CD4-positive, alpha-beta T cell treated with Interleukin-10 for 1 hour (primary cell): Measurements from ENCODE around the gene RHOT1.
"Not testable (repeated sequence)": the region's sequence is repeated elsewhere in the genome, so short reads cannot be mapped to it uniquely, and the experiment has no call there.

ENCODE experiments used
- DNase-seq: peaks from one replicate; pipeline ENCODE4 v3.0.0-alpha.2; 2020

The RHOT1 gene

GRCh38 chr17:32142038-32142856 lies at the start of gene RHOT1:
TSS of gene RHOT1 (plus strand) at chr17:32142502. CDS start at chr17:32142693, 191 bp downstream.
- DNase-seq: peak; percentile 82

- DNase-seq: no peak
These were observed 42.6 kb upstream of the RHOT1 start for GRCh38 chr17:32099686-32100085.

- DNase-seq: not testable (repeated sequence)
These were observed 42.0 kb upstream of the RHOT1 start for GRCh38 chr17:32100323-32100722.

- DNase-seq: no peak
These were observed 41.2 kb upstream of the RHOT1 start for GRCh38 chr17:32100971-32101631.

- no peak for DNase-seq
These were observed 40.1 kb upstream of the RHOT1 start for GRCh38 chr17:32102172-32102571.

GRCh38 chr17:32102646-32103186 lies 39.6 kb upstream of the RHOT1 start:
- DNase-seq: no peak

GRCh38 chr17:32103476-32104113 lies 38.7 kb upstream of the RHOT1 start:
- DNase-seq: no peak

- no peak for DNase-seq
These were observed 38.1 kb upstream of the RHOT1 start for GRCh38 chr17:32104158-32104557.

GRCh38 chr17:32106471-32106981 lies 35.8 kb upstream of the RHOT1 start:
- DNase-seq: not testable (repeated sequence)

GRCh38 chr17:32107194-32107593 lies 35.1 kb upstream of the RHOT1 start:
- DNase-seq: not testable (repeated sequence)

- no peak for DNase-seq
These were observed 31.7 kb upstream of the RHOT1 start for GRCh38 chr17:32110596-32110995.

- DNase-seq: peak; percentile 51
These were observed 31.0 kb upstream of the RHOT1 start for GRCh38 chr17:32111141-32111771.

- DNase-seq: no peak
These were observed 29.9 kb upstream of the RHOT1 start for GRCh38 chr17:32112416-32112815.

- DNase-seq: no peak
These were observed 27.8 kb upstream of the RHOT1 start for GRCh38 chr17:32114536-32114935.

- not testable (repeated sequence) for DNase-seq
These were observed 26.8 kb upstream of the RHOT1 start for GRCh38 chr17:32115546-32115945.

- DNase-seq: no peak
These were observed 25.4 kb upstream of the RHOT1 start for GRCh38 chr17:32116937-32117336.

GRCh38 chr17:32117399-32117798 lies 24.9 kb upstream of the RHOT1 start:
- DNase-seq: no peak

- not testable (repeated sequence) for DNase-seq
These were observed 24.2 kb upstream of the RHOT1 start for GRCh38 chr17:32118088-32118487.

GRCh38 chr17:32118835-32119234 lies 23.5 kb upstream of the RHOT1 start:
- DNase-seq: no peak

- no peak for DNase-seq
These were observed 22.2 kb upstream of the RHOT1 start for GRCh38 chr17:32120141-32120540.

- DNase-seq: no peak
These were observed 21.6 kb upstream of the RHOT1 start for GRCh38 chr17:32120716-32121115.

GRCh38 chr17:32123782-32124181 lies 18.5 kb upstream of the RHOT1 start:
- no peak for DNase-seq
